B cell (primary cell): ENCODE measurements around the gene USP49. TPM values are rescaled to one million over a fixed set of nuclear protein-coding genes. Genes with fewer than 3 reads are reported as not detected.

Experiments used
- ATAC-seq: fragments of 200-7000 bp; cut with Tn5 transposase; one replicate; pipeline ENCODE4 v1.10.0; 2021; ENCODE audit warnings: low read depth, mild to moderate bottlenecking, moderate number of reproducible peaks, moderate library complexity
- CTCF ChIA-PET: fragments of 350-600 bp; sonication (Branson Sonifier 250); formaldehyde crosslinking; loops from one replicate; lab custom pipeline; 2021; ENCODE audit warnings: antibody characterized with exemption, inconsistent platforms; lab: Charles Lee
- POLR2A ChIA-PET: fragments of 350-600 bp; sonication (Branson Sonifier 250); formaldehyde crosslinking; loops from one replicate; lab custom pipeline; 2021; ENCODE audit warnings: antibody characterized with exemption; lab: Charles Lee
- DNase-seq: peaks from one replicate; pipeline ENCODE4 v3.0.0; 2013
- H2AFZ ChIP-seq: 2 replicates; pipeline ENCODE4 v1.6.1; 2012; ENCODE audit warnings: mild to moderate bottlenecking, low read depth, low read length; ENCODE audit not compliant: insufficient read depth, poor library complexity, severe bottlenecking
- H3K27ac ChIP-seq, 2 donors: 1 replicate in 1 of 2; 2 replicates in 1 of 2; pipeline ENCODE4 v1.5.1; 2012 to 2013; ENCODE audit warnings: low read length in 2 of 2, mild to moderate bottlenecking in 2 of 2, moderate library complexity in 1 of 2
- H3K27me3 ChIP-seq, 4 experiments: fragments of 200-600 bp in 1 of 4; sonication (generic) in 1 of 4; replicated peaks in 1 of 4; 1 replicate in 2 of 4; 2 replicates in 2 of 4; pipeline versions ENCODE4 v1.6.1 to v1.7.0; 2013 to 2016; ENCODE audit warnings: low read length in 3 of 4, mild to moderate bottlenecking in 2 of 4, mixed read lengths in 1 of 4, moderate library complexity in 1 of 4; ENCODE audit not compliant: insufficient read depth in 4 of 4, control insufficient read depth in 3 of 4; ENCODE audit errors: control extremely low read depth in 1 of 4
- H3K36me3 ChIP-seq, 2 experiments: replicated peaks in 1 of 2; 1 replicate in 1 of 2; 2 replicates in 1 of 2; pipeline versions ENCODE4 v1.6.1 to v1.7.1; 2013; ENCODE audit warnings: low read length in 1 of 2; ENCODE audit not compliant: insufficient read depth in 2 of 2, control insufficient read depth in 1 of 2; ENCODE audit errors: control extremely low read depth in 1 of 2, extremely low read depth in 1 of 2
- H3K4me1 ChIP-seq, 2 donors: fragments of 200-600 bp in 1 of 2; sonication (generic) in 1 of 2; 1 replicate in 1 of 2; 2 replicates in 1 of 2; pipeline versions ENCODE4 v1.5.1 to v1.6.1; 2013 to 2017; ENCODE audit warnings: low read length in 2 of 2; ENCODE audit not compliant: control insufficient read depth in 2 of 2, insufficient read depth in 2 of 2
- H3K4me2 ChIP-seq: replicated peaks from 2 replicates; pipeline ENCODE3; 2012; ENCODE audit warnings: mild to moderate bottlenecking, low read depth, low read length; ENCODE audit not compliant: poor library complexity, severe bottlenecking
- H3K4me3 ChIP-seq, 5 experiments: fragments of 200-600 bp in 1 of 5; sonication (generic) in 1 of 5; 1 replicate in 3 of 5; 2 replicates in 2 of 5; pipeline versions ENCODE4 v1.5.1 to v1.7.0; 2011 to 2016; ENCODE audit warnings: low read length in 4 of 5, mild to moderate bottlenecking in 4 of 5, low read depth in 2 of 5, control low read depth in 1 of 5, moderate library complexity in 1 of 5; ENCODE audit not compliant: insufficient read depth in 1 of 5; ENCODE audit errors: control extremely low read depth in 1 of 5, extremely low read depth in 1 of 5
- H3K79me2 ChIP-seq: fragments of 200-600 bp; sonication (generic); one replicate; pipeline ENCODE4 v1.6.0; 2016; ENCODE audit warnings: low read length; ENCODE audit not compliant: control insufficient read depth, insufficient read depth
- H3K9ac ChIP-seq: fragments of 200-600 bp; sonication (generic); 2 replicates; pipeline ENCODE4 v1.6.1; 2017; ENCODE audit warnings: mild to moderate bottlenecking, low read length, moderate library complexity
- H3K9me3 ChIP-seq, 3 donors: one replicate each; pipeline versions ENCODE4 v1.6.1 to v1.7.1; 2013; ENCODE audit warnings: low read length in 2 of 3; ENCODE audit not compliant: control insufficient read depth in 2 of 3, insufficient read depth in 1 of 3; ENCODE audit errors: control extremely low read depth in 1 of 3
- H4K20me1 ChIP-seq: 2 replicates; pipeline ENCODE4 v1.6.0; 2012; ENCODE audit warnings: mild to moderate bottlenecking, low read length; ENCODE audit not compliant: insufficient read depth, control insufficient read depth, poor library complexity, severe bottlenecking
- H3K27ac Mint-ChIP-seq: one replicate; pipeline ENCODE4 v1.8.0; 2021; ENCODE audit warnings: mixed read lengths
- H3K27me3 Mint-ChIP-seq: one replicate; pipeline ENCODE4 v1.8.0; 2021; ENCODE audit warnings: mixed read lengths
- H3K4me1 Mint-ChIP-seq: one replicate; pipeline ENCODE4 v1.8.0; 2021; ENCODE audit warnings: mixed read lengths
- H3K4me3 Mint-ChIP-seq: one replicate; pipeline ENCODE4 v1.8.0; 2021; ENCODE audit warnings: mixed read lengths
- H3K9me3 Mint-ChIP-seq: one replicate; pipeline ENCODE4 v1.8.0; 2022; ENCODE audit warnings: mixed read lengths; ENCODE audit not compliant: insufficient read depth
- EZH2 ChIP-seq: IDR thresholded peaks from 2 replicates; pipeline ENCODE4 v1.6.1; 2012; ENCODE audit warnings: borderline replicate concordance, low read depth, mild to moderate bottlenecking, moderate library complexity, low read length; ENCODE audit not compliant: insufficient read depth, poor library complexity, severe bottlenecking
- WGBS: methylation state at CpG from one replicate; pipeline ENCODE4 v1.1.5; 2013; ENCODE audit warnings: missing lambda C conversion rate; ENCODE audit not compliant: insufficient coverage; 5-methylcytosine and 5-hydroxymethylcytosine counted together
- intact Hi-C: fragments of 100-400 bp; cut with micrococcal nuclease; formaldehyde crosslinking; loops from one replicate; pipeline ENCODE4 v1.10.0; 2022
- polyA plus RNA-seq: library from polyadenylated mRNA; depleted of rRNA; stranded (reverse); fragments of >200 nt; gene quantifications from 2 replicates; pipeline ENCODE4 v1.2.3, GENCODE V29; 2012
- total RNA-seq, 2 donors: library from RNA; stranded (reverse); fragments of 120-200 nt in 1 of 2; gene quantifications; 1 replicate in 1 of 2; 2 replicates in 1 of 2; pipeline versions ENCODE4 v1.2.3 to v1.2.4, GENCODE V29; 2013 to 2022
- TF ChIP-seq, protein P1 (sequence below): fragments of 200-600 bp; IDR thresholded peaks from one replicate; pipeline ENCODE4 v1.8.0; 2022; ENCODE audit warnings: antibody characterized with exemption, mild to moderate bottlenecking

Gene USP49
- total and polyA plus RNA-seq, 2 donors (not counting 1 experiment from before 2014, with no cell fraction given), result 2.6 to 9.9 TPM

DNA sequence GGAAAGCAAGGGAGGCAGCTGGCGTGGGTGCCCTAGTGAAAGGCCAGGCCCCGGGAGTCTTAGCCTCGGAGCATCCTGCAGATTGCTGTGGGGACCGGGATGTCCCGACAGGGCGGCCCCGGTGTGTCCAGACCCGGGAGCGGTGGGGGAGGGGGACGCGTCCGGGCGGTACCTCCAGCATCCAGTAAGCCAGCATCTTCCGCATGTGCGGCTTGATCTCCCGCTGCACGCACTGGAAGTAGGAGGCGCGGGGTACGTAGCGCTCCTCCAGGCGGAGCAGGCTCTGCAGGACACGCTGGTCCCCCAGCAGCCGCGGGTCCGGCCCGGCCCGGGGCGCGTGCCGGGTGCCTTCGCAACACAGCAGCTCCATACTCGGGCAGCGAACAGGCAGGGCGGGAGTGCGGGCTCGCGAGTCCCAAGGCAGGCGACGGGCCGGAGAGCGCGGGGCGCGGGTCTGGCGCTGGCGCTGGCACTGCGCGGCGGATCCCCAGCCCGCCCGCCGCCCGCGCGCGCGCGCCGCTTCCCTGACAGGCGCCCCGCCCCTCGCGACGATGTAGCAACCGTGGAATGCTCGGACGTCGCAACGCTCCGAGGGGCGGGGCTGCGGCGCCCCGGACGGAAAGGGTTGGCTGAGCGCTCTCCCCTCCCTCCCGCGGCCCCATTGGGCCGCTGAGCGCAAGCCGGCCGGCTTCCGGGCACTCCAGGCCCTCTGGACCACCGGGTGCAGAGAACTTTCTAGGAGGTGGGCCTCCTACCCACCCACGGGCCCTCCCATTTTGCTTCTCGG is 46.3 kb upstream of the USP49 start, which contains the start of gene CCND3:
TSS of gene CCND3 (minus strand) at position 529 of the 787 bp plus-strand sequence. CDS start at position 370, 159 bp downstream.
- DNase-seq (peak; percentile 87), ATAC-seq (peak; percentile 94)
- H3K9ac ChIP-seq, result peak within 1 kb of the TSS; percentile 85
- TF ChIP-seq, protein P1, sequence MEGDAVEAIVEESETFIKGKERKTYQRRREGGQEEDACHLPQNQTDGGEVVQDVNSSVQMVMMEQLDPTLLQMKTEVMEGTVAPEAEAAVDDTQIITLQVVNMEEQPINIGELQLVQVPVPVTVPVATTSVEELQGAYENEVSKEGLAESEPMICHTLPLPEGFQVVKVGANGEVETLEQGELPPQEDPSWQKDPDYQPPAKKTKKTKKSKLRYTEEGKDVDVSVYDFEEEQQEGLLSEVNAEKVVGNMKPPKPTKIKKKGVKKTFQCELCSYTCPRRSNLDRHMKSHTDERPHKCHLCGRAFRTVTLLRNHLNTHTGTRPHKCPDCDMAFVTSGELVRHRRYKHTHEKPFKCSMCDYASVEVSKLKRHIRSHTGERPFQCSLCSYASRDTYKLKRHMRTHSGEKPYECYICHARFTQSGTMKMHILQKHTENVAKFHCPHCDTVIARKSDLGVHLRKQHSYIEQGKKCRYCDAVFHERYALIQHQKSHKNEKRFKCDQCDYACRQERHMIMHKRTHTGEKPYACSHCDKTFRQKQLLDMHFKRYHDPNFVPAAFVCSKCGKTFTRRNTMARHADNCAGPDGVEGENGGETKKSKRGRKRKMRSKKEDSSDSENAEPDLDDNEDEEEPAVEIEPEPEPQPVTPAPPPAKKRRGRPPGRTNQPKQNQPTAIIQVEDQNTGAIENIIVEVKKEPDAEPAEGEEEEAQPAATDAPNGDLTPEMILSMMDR, result no peak
- TF ChIP-seq EZH2, result no peak
- Mint-ChIP-seq H3K27ac (peak within 1 kb of the TSS; percentile 87), H3K4me1 (peaks cover 52% of the 10 kb centered on the region), H3K9me3 (no peaks in the 10 kb centered on the region), H3K4me3 (peak within 1 kb of the TSS; percentile 85), H3K27me3 (no peaks in the 10 kb centered on the region)
- under 1% methylated on average over 87 of the region's 87 CpGs for WGBS
- peak within 1 kb of the TSS; percentile 10 to 68 for H3K27ac ChIP-seq
- H4K20me1 ChIP-seq, result peaks cover 100% of the 10 kb centered on the region
- H3K4me1 ChIP-seq, result peaks cover 51 to 58% of the 10 kb centered on the region in 2 donors
- H3K36me3 ChIP-seq, result peaks cover 0 to 12% of the 10 kb centered on the region in 2 experiments
- H3K4me3 ChIP-seq, result peak within 1 kb of the TSS; percentile 61 to 77 (median 71)
- H2AFZ ChIP-seq, result peak within 1 kb of the TSS; percentile 60
- intact Hi-C loops, result loop anchor here (1.0 to 5.0 kb wide), 6 partner anchors 20 to 155 kb away; partner anchors contain the start of genes BYSL, MED20, TOMM6 and USP49
- CTCF ChIA-PET, result interaction anchor here (1.7 to 12.5 kb wide), 2 partner anchors 20 to 103 kb away, joined by 7 to 263 read pairs; partner anchors contain the start of genes BYSL, MED20 and TAF8
- POLR2A ChIA-PET, result interaction anchor here (0.6 to 0.8 kb wide), 2 partner anchors 93 to 109 kb away, joined by 3 to 4 read pairs; partner anchors contain the start of gene TAF8
- peak within 1 kb of the TSS; percentile 97 for H3K4me2 ChIP-seq
- no peaks in the 10 kb centered on the region for H3K9me3 ChIP-seq
- no peaks in the 10 kb centered on the region for H3K27me3 ChIP-seq
- H3K79me2 ChIP-seq, result peaks cover 83% of the 10 kb centered on the region
